Measurements from ENCODE around the gene KLHDC10. TPM values are rescaled to one million over a fixed set of nuclear protein-coding genes. Genes with fewer than 3 reads are reported as not detected.
A peak's percentile ranks its signal among the peaks of the same experiment; 100 is the strongest.

KLHDC10 gene, protein sequence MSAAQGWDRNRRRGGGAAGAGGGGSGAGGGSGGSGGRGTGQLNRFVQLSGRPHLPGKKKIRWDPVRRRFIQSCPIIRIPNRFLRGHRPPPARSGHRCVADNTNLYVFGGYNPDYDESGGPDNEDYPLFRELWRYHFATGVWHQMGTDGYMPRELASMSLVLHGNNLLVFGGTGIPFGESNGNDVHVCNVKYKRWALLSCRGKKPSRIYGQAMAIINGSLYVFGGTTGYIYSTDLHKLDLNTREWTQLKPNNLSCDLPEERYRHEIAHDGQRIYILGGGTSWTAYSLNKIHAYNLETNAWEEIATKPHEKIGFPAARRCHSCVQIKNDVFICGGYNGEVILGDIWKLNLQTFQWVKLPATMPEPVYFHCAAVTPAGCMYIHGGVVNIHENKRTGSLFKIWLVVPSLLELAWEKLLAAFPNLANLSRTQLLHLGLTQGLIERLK
- total RNA-seq (2021) = 46.4 and 47.0 TPM in 2 replicates
- percentile 82 among the genes with signal in this experiment for Bru-seq, nascent RNA
- percentile 85 among the genes with signal in this experiment for BruChase-seq, experiment 1, labeled RNA remaining after a 2-hour chase
- BruChase-seq, experiment 2, labeled RNA remaining after a 6-hour chase = percentile 87 among the genes with signal in this experiment
- long read RNA-seq, full-length matches to known transcripts = 1 of 19 reads
- long read RNA-seq, partial matches to known transcripts = 2 of 19 reads
- long read RNA-seq, other reads (novel, unspliced or antisense) = 16 of 19 reads

DNA sequence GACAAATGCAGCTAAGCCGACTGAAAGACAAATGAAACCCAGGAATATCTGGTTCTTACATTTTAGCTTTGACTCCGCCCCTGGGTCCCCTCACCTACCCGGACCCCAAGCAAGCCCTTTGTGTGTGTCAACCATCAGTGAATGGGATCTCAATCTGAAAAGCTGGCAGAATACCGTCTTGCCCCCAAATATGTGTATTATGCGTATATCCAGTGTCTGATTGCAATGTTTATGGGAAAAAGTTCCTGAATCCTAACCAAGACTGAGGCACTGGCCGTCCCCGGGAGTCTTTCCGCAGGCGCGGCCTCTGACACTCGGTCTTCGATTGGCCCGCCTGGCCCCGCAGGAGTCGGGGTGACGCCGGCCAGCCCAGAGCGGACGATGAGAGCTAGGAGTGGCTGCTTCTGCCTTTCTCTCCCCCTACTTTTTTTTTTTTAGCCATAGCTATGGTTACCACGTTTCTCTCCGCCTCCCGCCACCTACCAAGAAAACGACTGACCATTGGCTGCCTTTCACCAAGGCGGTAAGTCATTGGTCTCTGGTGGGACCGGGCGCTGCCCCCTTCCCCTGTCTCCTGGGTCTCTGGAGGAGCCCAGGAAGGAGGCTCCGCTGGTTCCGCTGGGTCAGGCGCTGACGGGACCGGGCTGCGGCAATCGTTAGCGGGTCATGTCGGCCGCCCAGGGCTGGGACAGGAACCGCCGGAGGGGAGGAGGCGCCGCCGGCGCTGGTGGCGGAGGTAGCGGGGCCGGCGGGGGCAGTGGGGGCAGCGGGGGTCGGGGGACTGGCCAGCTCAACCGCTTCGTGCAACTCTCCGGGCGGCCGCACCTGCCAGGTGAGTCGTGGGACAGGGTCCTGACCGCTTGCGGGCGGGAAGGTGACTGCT, at the start of gene KLHDC10:
Gene KLHDC10, plus strand, starts transcription at position 557 of the 883 bp plus-strand sequence. Its CDS starts 110 bp downstream, at position 667.
- peak within 1 kb of the TSS; percentile 84 for H3K4me2 ChIP-seq
- H2AFZ ChIP-seq = peak within 1 kb of the TSS; percentile 89
- intact Hi-C loops (cut with micrococcal nuclease; ENCODE audit: unreplicated experiment) = loop anchor here (1.0 to 10.0 kb wide), 6 partner anchors 121 to 845 kb away; partner anchors contain the start of genes AHCYL2 and TMEM209
- H3F3A ChIP-seq (ENCODE audit: insufficient read depth, low read depth) = peaks cover 14% of the 10 kb centered on the region
- H4K20me1 ChIP-seq (ENCODE audit: insufficient read depth) = peaks cover 23% of the 10 kb centered on the region
- no TSS peak for BruUV-seq (replicated peaks)
- H3K4me3 ChIP-seq = peak within 1 kb of the TSS; percentile 90
- H3K79me2 ChIP-seq (ENCODE audit: low read depth) = peaks cover 46% of the 10 kb centered on the region
- H3K27me3 ChIP-seq (ENCODE audit: insufficient read depth, low read depth) = no peaks in the 10 kb centered on the region
- peaks cover 22% of the 10 kb centered on the region for H3K4me1 ChIP-seq (replicated peaks; ENCODE audit: insufficient read depth)
- peak within 1 kb of the TSS; percentile 78 for H3K27ac ChIP-seq
- ChIA-PET POLR2A (ENCODE audit: unreplicated experiment) (interaction anchor here (0.5 to 0.7 kb wide), 8 partner anchors 12 to 1940 kb away, joined by 3 to 12 read pairs (median 3); no protein-coding TSS in a partner anchor), CTCF (interaction anchor here (0.5 to 1.5 kb wide), 7 partner anchors 39 to 783 kb away, joined by 3 to 29 read pairs (median 4); no protein-coding TSS in a partner anchor)
- no peaks in the 10 kb centered on the region for H3K9me3 ChIP-seq (ENCODE audit: insufficient read depth, low read depth)
- H3K9me2 ChIP-seq (ENCODE audit: insufficient read depth) = no peaks in the 10 kb centered on the region
- TF ChIP-seq EZH2 (IDR thresholded peaks at IDR 0.05; ENCODE audit: low read depth) = no peak
- 0 out of 2 replicates have a peak, but pooled peaks cover 6% of the 10 kb centered on the region for H3K36me3 ChIP-seq (ENCODE audit: low read depth)
- DNase-seq = peak; percentile 98

DNA sequence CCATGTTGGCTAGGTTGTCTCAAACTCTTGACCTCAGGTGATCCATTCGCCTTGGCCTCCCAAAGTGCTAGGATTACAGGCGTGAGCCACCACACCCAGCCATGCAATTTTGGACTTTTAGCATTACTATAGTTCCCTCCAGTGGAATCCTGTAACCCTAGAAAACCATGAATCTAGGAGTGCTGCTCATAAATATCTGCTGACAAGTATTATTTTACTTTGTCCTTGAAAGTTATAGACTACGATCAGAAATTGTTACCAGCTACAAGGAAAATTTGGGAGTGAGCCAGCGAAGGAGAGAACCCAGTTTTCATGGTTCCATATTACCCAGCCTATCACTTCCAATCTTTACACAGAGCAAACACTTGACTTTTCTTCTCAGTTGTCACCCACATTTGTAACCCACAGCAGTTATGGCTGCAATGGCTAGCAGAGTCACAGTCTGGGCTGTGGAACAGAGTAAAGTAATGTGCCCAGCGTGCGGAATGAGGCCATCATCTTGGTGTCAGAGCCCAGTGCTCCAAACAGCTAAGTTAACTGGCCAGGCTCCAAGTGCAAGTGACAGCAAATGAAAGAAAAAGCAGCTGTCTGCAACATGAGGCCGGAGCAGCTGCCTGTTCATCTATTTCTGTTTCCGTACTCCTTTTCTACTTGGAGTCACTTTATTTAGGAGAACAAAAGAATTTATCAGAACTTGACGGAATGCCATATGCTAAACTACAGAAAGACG, 49.1 kb upstream of the KLHDC10 start:
- TF ChIP-seq, protein P1, sequence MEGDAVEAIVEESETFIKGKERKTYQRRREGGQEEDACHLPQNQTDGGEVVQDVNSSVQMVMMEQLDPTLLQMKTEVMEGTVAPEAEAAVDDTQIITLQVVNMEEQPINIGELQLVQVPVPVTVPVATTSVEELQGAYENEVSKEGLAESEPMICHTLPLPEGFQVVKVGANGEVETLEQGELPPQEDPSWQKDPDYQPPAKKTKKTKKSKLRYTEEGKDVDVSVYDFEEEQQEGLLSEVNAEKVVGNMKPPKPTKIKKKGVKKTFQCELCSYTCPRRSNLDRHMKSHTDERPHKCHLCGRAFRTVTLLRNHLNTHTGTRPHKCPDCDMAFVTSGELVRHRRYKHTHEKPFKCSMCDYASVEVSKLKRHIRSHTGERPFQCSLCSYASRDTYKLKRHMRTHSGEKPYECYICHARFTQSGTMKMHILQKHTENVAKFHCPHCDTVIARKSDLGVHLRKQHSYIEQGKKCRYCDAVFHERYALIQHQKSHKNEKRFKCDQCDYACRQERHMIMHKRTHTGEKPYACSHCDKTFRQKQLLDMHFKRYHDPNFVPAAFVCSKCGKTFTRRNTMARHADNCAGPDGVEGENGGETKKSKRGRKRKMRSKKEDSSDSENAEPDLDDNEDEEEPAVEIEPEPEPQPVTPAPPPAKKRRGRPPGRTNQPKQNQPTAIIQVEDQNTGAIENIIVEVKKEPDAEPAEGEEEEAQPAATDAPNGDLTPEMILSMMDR (conservative IDR thresholded peaks at IDR 0.05) = no peak
- no peak for TF ChIP-seq EZH2 (IDR thresholded peaks at IDR 0.05; ENCODE audit: low read depth)
- Histone ChIP-seq H3K4me2 (no peak overlapping the region), H3F3A (ENCODE audit: insufficient read depth, low read depth) (peaks cover 8% of the 10 kb centered on the region), H2AFZ (no peak overlapping the region), H3K27ac (no peak overlapping the region), H3K79me2 (ENCODE audit: low read depth) (no peaks in the 10 kb centered on the region), H3K4me1 (replicated peaks; ENCODE audit: insufficient read depth) (peaks cover 13% of the 10 kb centered on the region), H3K36me3 (ENCODE audit: low read depth) (peaks cover 29% of the 10 kb centered on the region), H3K4me3 (no peak overlapping the region), H3K27me3 (ENCODE audit: insufficient read depth, low read depth) (no peaks in the 10 kb centered on the region), H4K20me1 (ENCODE audit: insufficient read depth) (no peaks in the 10 kb centered on the region), H3K9me3 (ENCODE audit: insufficient read depth, low read depth) (no peaks in the 10 kb centered on the region), H3K9me2 (ENCODE audit: insufficient read depth) (no peaks in the 10 kb centered on the region)
- no peak for DNase-seq
- POLR2A ChIA-PET (ENCODE audit: unreplicated experiment) = interaction anchor here (0.5 kb wide), 1 partner anchor 40 kb away, joined by 9 read pairs; no protein-coding TSS in a partner anchor
- intact Hi-C loops (cut with micrococcal nuclease; ENCODE audit: unreplicated experiment) = no loop called here
- BruUV-seq (replicated peaks) = no TSS peak
- CTCF ChIA-PET = no interaction called here

DNA sequence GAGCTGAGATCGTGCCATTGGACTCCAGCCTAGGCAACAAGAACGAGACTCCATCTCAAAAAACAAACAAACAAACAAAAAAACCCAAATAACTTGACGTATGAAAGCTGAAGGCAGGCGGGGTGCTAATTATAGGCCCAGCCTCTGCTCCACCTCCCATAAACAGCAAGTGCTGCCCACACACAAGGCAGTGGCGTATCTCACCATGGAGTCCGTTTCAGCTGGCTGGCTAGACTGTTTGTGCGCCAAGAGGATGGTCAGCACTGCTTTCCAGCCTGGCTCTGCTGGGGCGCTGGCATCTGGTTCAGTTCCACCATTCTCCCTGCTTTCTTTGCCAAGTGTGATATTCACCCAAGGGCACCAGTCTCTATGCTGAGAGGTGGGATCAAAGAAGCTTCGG, 48.2 kb upstream of the KLHDC10 start:
- no peak for TF ChIP-seq EZH2 (IDR thresholded peaks at IDR 0.05; ENCODE audit: low read depth)
- Histone ChIP-seq H3K9me2 (ENCODE audit: insufficient read depth) (no peaks in the 10 kb centered on the region), H3K36me3 (ENCODE audit: low read depth) (peaks cover 29% of the 10 kb centered on the region), H3K27me3 (ENCODE audit: insufficient read depth, low read depth) (no peaks in the 10 kb centered on the region), H2AFZ (no peak overlapping the region), H3K4me1 (replicated peaks; ENCODE audit: insufficient read depth) (peaks cover 15% of the 10 kb centered on the region), H3K4me3 (no peak overlapping the region), H3K4me2 (no peak overlapping the region), H3F3A (ENCODE audit: insufficient read depth, low read depth) (peaks cover 11% of the 10 kb centered on the region), H3K79me2 (ENCODE audit: low read depth) (no peaks in the 10 kb centered on the region), H4K20me1 (ENCODE audit: insufficient read depth) (no peaks in the 10 kb centered on the region), H3K9me3 (ENCODE audit: insufficient read depth, low read depth) (no peaks in the 10 kb centered on the region), H3K27ac (no peak overlapping the region)
- ChIA-PET CTCF (no interaction called here), POLR2A (ENCODE audit: unreplicated experiment) (interaction anchor here (0.5 kb wide), 1 partner anchor 41 kb away, joined by 9 read pairs; no protein-coding TSS in a partner anchor)
- no peak for DNase-seq
- BruUV-seq (replicated peaks) = no TSS peak
- intact Hi-C loops (cut with micrococcal nuclease; ENCODE audit: unreplicated experiment) = no loop called here
